GM12801 (cell line): ENCODE results near the gene SRSF3.

Experiments used
- TF ChIP-seq, protein P1 (sequence below): IDR thresholded peaks from one replicate; pipeline ENCODE4 v1.5.1; 2011; ENCODE audit warnings: control low read depth; ENCODE audit not compliant: insufficient read length; ENCODE audit errors: extremely low read depth

SRSF3 gene

GRCh38 chr6:36594029-36594815, at the start of gene SRSF3:
SRSF3 (plus strand) TSS chr6:36594362; CDS start chr6:36596763, 2,401 bp downstream.
- TF ChIP-seq, protein P1, sequence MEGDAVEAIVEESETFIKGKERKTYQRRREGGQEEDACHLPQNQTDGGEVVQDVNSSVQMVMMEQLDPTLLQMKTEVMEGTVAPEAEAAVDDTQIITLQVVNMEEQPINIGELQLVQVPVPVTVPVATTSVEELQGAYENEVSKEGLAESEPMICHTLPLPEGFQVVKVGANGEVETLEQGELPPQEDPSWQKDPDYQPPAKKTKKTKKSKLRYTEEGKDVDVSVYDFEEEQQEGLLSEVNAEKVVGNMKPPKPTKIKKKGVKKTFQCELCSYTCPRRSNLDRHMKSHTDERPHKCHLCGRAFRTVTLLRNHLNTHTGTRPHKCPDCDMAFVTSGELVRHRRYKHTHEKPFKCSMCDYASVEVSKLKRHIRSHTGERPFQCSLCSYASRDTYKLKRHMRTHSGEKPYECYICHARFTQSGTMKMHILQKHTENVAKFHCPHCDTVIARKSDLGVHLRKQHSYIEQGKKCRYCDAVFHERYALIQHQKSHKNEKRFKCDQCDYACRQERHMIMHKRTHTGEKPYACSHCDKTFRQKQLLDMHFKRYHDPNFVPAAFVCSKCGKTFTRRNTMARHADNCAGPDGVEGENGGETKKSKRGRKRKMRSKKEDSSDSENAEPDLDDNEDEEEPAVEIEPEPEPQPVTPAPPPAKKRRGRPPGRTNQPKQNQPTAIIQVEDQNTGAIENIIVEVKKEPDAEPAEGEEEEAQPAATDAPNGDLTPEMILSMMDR, result no peak

DNA sequence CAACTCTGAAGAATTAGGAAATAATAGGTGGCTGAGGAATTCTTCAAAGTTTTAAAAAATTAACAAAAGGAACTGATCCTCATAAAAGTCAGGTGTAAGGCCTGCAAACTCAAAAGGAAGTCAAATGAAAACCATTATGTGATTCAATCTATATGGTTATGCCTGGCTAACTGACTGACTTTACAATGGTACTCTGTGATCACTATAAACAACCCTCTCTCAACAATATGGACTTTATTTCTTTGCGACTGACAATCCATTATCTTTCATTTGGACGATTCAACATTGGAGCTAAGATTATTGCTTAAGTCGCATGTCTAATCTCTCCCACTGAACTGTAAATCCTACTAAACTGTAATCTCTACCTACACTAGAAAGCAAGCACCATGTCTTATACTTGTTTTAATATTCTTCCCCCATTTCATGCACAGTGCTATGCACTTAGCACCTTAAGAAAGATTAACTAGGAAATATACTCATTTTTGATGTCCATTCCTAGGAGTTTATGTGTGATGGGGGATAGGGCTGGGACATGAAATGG, 48.3 kb upstream of the SRSF3 start:
- TF ChIP-seq, protein P1, result no peak

DNA sequence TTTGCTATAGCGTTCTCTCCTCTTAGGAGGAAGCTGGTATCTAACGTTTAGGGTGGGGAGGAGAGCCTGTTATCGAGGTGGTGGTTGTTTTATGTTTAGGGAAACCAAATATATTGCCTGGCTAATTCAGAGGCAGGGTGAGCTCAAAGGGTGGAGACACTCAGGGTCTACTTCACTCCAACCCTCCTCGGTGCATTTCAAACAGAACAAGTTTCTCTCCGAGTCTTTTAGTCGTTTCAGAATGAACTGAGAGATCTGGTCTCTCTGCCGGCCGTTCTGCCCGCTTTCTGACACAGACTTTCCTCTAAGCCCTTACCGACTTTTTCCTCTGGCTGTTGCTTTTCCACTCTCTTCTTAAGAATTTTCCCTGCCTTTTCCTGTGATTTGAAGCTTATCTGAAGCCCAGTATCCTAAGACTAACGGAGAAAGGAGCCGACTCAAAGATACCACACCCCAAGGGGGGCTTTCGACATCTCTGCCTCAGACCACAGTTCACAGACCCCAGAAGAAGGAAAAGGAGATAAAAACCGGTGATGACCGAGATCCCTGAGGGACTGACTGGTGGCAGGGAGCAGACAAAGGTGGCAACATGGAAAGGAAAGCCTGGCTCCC, 47.7 kb upstream of the SRSF3 start:
- TF ChIP-seq, protein P1, result no peak

DNA sequence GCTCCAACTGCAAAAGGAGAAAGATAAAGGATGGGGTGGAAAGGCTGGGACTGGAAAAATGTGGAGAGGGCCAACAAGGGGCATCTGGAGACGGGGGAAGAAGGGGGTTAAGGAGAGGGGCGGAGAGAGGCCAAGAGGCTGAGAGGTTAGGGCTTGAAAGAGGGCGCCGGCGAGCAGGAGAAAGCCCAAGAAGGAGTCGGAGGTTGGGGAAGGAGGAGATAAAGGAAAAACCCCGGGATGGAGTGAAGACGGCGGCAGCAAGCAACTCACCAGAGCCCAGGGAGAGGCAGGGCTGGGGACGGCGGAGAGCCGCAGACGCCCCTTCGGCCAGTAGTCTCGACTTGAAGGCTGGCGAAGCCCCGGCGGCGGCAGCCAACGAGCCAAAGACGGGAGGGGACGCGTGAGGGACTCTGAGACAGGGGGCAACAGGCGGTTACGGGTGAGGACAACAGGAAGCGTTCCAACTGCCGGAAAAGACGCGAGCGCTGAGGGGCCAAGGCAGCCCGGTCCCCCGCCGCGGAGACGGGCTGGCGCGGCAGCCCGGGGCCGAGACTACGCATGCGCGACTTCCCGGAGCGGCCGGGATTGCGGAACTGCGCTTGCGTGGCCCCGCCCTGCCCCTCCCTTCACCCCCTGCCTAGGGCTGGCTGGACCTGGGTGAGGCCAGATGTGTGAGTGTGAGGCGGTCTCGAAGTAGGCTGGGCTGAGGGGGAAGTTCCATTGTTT, 47.1 kb upstream of the SRSF3 start, which contains the start of gene STK38:
STK38 (minus strand) TSS at position 560 of the 726 bp plus-strand sequence. CDS start 7,277 bp downstream, outside the sequence.
- TF ChIP-seq, protein P1, result no peak

DNA sequence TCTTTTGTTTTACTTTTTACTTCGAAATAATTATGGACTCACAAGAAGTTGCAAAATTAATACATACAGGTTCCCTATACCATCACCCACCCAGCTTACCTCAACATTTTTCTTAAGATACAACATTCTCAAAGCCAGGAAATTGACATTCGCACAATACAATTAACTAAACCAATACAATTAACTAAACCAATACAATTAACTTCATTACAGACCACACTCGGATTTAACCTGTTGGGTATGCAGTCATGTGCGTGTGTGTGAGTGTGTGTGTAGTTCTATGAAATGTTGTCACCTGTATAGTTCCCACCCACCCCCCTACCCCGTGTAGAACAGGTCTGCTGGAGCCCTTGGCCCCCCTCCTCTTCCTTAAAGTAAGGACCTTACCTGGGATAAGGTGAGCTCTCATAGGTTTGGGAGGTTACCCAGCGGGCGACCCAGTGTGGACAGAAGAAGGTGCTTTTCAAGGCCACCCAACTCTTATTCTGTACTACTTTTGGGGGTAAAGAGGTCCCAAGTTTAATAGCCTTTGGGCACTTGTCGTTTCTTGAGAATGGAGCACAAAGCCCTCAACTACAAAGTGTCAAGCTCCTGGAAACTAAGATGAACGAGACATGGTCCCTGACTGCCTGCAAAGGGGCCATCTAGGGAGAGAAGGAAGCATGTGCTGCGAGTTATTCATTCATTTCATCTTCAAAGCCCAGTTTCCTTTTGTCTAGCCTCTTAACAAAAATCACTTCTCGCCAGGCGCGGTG, 46.3 kb upstream of the SRSF3 start:
- TF ChIP-seq, protein P1, result no peak

GRCh38 chr6:36548401-36548743, 45.8 kb upstream of the SRSF3 start:
- TF ChIP-seq, protein P1, result no peak

DNA sequence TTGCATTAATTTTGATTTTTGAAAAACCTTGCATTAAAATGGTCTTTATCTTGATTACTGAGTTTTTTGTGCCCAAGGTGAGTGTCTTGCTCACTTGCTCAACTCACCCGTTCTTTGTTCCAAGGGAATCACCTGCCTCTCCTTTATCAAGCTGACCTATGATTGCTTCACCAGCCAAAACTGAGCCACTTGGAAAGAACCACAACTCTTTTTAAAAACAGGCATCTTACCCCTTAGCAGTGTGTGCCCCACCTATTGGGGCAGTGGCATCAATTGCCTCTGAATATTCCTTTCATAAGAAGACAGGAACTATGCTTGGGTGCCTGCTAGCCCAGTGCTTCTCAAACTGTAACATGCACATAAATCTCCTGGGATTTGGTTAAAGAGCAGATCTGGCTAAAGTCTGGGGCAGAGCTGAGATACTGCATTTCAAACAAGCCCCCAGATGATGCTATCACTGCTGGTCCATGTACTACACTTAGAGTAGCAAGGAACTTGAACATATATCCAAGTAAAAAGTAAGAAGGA, 43.6 kb upstream of the SRSF3 start:
- TF ChIP-seq, protein P1, result no peak
